HFF-Myc (cell line): ENCODE results near the gene ZNF606.

Experiments used
- DNase-seq: peaks from one replicate; pipeline ENCODE4 v3.0.0-alpha.2; 2011; ENCODE audit warnings: low read depth; ENCODE audit errors: extremely low read depth
- H3K4me3 ChIP-seq: replicated peaks from 2 replicates; pipeline ENCODE4 v1.5.1; 2011; ENCODE audit warnings: low read depth, mild to moderate bottlenecking, control low read depth, low read length
- CTCF ChIP-seq: IDR thresholded peaks from 2 replicates; pipeline ENCODE4 v1.5.1; 2012; ENCODE audit warnings: mild to moderate bottlenecking, low read depth, low read length, control low read depth; ENCODE audit errors: missing control alignments

The ZNF606 gene

GRCh38 chr19:57941593-57941992 is 61.0 kb downstream of the ZNF606 start:
- TF ChIP-seq CTCF, result no peak
- no peak overlapping the region for H3K4me3 ChIP-seq
- no peak for DNase-seq

GRCh38 chr19:57935731-57936130 is 66.9 kb downstream of the ZNF606 start:
- peak overlapping the region; percentile 58 for H3K4me3 ChIP-seq
- no peak for DNase-seq
- TF ChIP-seq CTCF, result no peak

- peak; percentile 57 for DNase-seq
- peak within 1 kb of the TSS; percentile 58 for H3K4me3 ChIP-seq
- TF ChIP-seq CTCF, result no peak
Observed at GRCh38 chr19:57934820-57935665, 67.6 kb downstream of the ZNF606 start, which contains the start of gene ZNF418. Gene ZNF418, minus strand, starts transcription at chr19:57935402. Its CDS starts 1,580 bp downstream, at chr19:57933822.

GRCh38 chr19:57927587-57927986 is 75.0 kb downstream of the ZNF606 start:
- no peak for TF ChIP-seq CTCF
- DNase-seq, result no peak
- H3K4me3 ChIP-seq, result no peak overlapping the region
